IMR-90 (cell line): ENCODE results near the gene CALD1. TPM values are rescaled to one million over a fixed set of nuclear protein-coding genes. Genes with fewer than 3 reads are reported as not detected.

Experiments used
- ATAC-seq: fragments of 200-7000 bp; cut with Tn5 transposase; 2 replicates; pipeline ENCODE4 v1.9.1; 2020; ENCODE audit warnings: low read depth, mild to moderate bottlenecking, moderate library complexity
- BruUV-seq: library from RNA; stranded (reverse); fragments of 400-500 nt; replicated peaks from 2 replicates; lab custom pipeline; 2021; lab: Mats Ljungman, UMichigan
- CTCF ChIA-PET: fragments of 300-600 bp; formaldehyde crosslinking; extraction: SDS; loops from one replicate; lab custom pipeline; 2021; ENCODE audit warnings: antibody characterized with exemption; lab: Yijun Ruan, JAX
- POLR2A ChIA-PET: fragments of 300-600 bp; sonication (Branson Sonifier 250); formaldehyde crosslinking; loops from one replicate; lab custom pipeline; 2022; ENCODE audit warnings: antibody characterized with exemption; ENCODE audit not compliant: unreplicated experiment; lab: Charles Lee
- DNase-seq: peaks from one replicate; pipeline ENCODE4 v3.0.0; 2013
- H2AFZ ChIP-seq: replicated peaks from 2 replicates; pipeline ENCODE3; 2013; ENCODE audit warnings: low read length, mild to moderate bottlenecking; ENCODE audit not compliant: poor library complexity
- H2AK5ac ChIP-seq: 2 replicates; pipeline ENCODE4 v1.6.1; 2013; ENCODE audit warnings: low read depth, low read length, inconsistent platforms
- H2AK9ac ChIP-seq: replicated peaks from 2 replicates; pipeline ENCODE3; 2013; ENCODE audit warnings: mild to moderate bottlenecking, low read depth, low read length, moderate library complexity; ENCODE audit not compliant: poor library complexity
- H2BK120ac ChIP-seq: 2 replicates; pipeline ENCODE4 v1.6.1; 2013; ENCODE audit warnings: low read depth, low read length, inconsistent platforms
- H2BK15ac ChIP-seq: 3 replicates; pipeline ENCODE4 v1.6.1; 2013; ENCODE audit warnings: low read depth, low read length, inconsistent platforms
- H2BK20ac ChIP-seq: 2 replicates; pipeline ENCODE4 v1.6.1; 2013; ENCODE audit warnings: low read depth, mild to moderate bottlenecking, inconsistent platforms, low read length, moderate library complexity
- H2BK5ac ChIP-seq: 2 replicates; pipeline ENCODE4 v1.6.1; 2013; ENCODE audit warnings: mild to moderate bottlenecking, low read depth, low read length, inconsistent platforms; ENCODE audit not compliant: poor library complexity, severe bottlenecking
- H3K14ac ChIP-seq: replicated peaks from 2 replicates; pipeline ENCODE4 v1.6.1; 2013; ENCODE audit warnings: low read depth, low read length, inconsistent platforms
- H3K18ac ChIP-seq: 2 replicates; pipeline ENCODE4 v1.6.1; 2013; ENCODE audit warnings: low read depth, low read length, control low read depth
- H3K23ac ChIP-seq: 2 replicates; pipeline ENCODE4 v1.6.1; 2013; ENCODE audit warnings: low read depth, low read length, inconsistent platforms
- H3K27ac ChIP-seq: 2 replicates; pipeline ENCODE4 v1.5.1; 2013; ENCODE audit warnings: mild to moderate bottlenecking, control low read depth, low read length; ENCODE audit not compliant: insufficient read depth
- H3K27me3 ChIP-seq: 2 replicates; pipeline ENCODE4 v1.6.1; 2013; ENCODE audit warnings: low read length; ENCODE audit not compliant: control insufficient read depth, insufficient read depth
- H3K36me3 ChIP-seq: 2 replicates; pipeline ENCODE4 v1.6.1; 2013; ENCODE audit warnings: low read length, mixed read lengths; ENCODE audit not compliant: control insufficient read depth, insufficient read depth
- H3K4ac ChIP-seq: 2 replicates; pipeline ENCODE4 v1.6.1; 2013; ENCODE audit warnings: low read depth, low read length, inconsistent platforms
- H3K4me1 ChIP-seq: 2 replicates; pipeline ENCODE4 v1.6.1; 2013; ENCODE audit warnings: low read length, mixed read lengths; ENCODE audit not compliant: control insufficient read depth, insufficient read depth
- H3K4me2 ChIP-seq: 2 replicates; pipeline ENCODE4 v1.6.1; 2013; ENCODE audit warnings: low read depth, mild to moderate bottlenecking, control low read depth, low read length, moderate library complexity
- H3K4me3 ChIP-seq: 2 replicates; pipeline ENCODE4 v1.5.1; 2013; ENCODE audit warnings: low read depth, mild to moderate bottlenecking, control low read depth, low read length, moderate library complexity; ENCODE audit not compliant: insufficient read depth
- H3K56ac ChIP-seq: 2 replicates; pipeline ENCODE4 v1.6.1; 2013; ENCODE audit warnings: low read length, inconsistent platforms; ENCODE audit not compliant: insufficient read depth; ENCODE audit errors: extremely low read depth
- H3K79me1 ChIP-seq, 2 experiments: 2 replicates each; pipeline ENCODE4 v1.6.1; 2013; ENCODE audit warnings: low read length in 2 of 2, inconsistent platforms in 1 of 2, low read depth in 1 of 2
- H3K9ac ChIP-seq: 2 replicates; pipeline ENCODE4 v1.6.1; 2013; ENCODE audit warnings: low read depth, low read length, control low read depth
- H3K9me1 ChIP-seq: 2 replicates; pipeline ENCODE4 v1.6.1; 2013; ENCODE audit warnings: low read length, inconsistent platforms; ENCODE audit not compliant: insufficient read depth
- H3K9me3 ChIP-seq: 2 replicates; pipeline ENCODE4 v1.6.1; 2013; ENCODE audit warnings: low read length; ENCODE audit not compliant: control insufficient read depth, insufficient read depth
- H4K20me1 ChIP-seq: 2 replicates; pipeline ENCODE4 v1.6.1; 2013; ENCODE audit warnings: low read length, inconsistent platforms; ENCODE audit not compliant: insufficient read depth
- H4K5ac ChIP-seq: 2 replicates; pipeline ENCODE4 v1.6.1; 2013; ENCODE audit warnings: mild to moderate bottlenecking, low read depth, low read length, control low read depth
- H4K8ac ChIP-seq, 2 experiments: 2 replicates each; pipeline ENCODE4 v1.6.1; 2013; ENCODE audit warnings: low read depth in 2 of 2, low read length in 2 of 2, control low read depth in 1 of 2, inconsistent platforms in 1 of 2
- H4K91ac ChIP-seq: 2 replicates; pipeline ENCODE4 v1.6.1; 2013; ENCODE audit warnings: low read depth, low read length, inconsistent platforms; ENCODE audit not compliant: insufficient read depth
- BHLHE40 ChIP-seq: fragments of 150-350 bp; IDR thresholded peaks from 2 replicates; pipeline ENCODE4 v1.6.1; 2016; ENCODE audit warnings: mild to moderate bottlenecking, low read depth, low read length
- CEBPB ChIP-seq: IDR thresholded peaks from 2 replicates; pipeline ENCODE4 v1.6.1; 2012; ENCODE audit warnings: low read depth, low read length, improper control_type of control experiment
- CHD1 ChIP-seq: IDR thresholded peaks from 2 replicates; pipeline ENCODE4 v1.6.1; 2012; ENCODE audit warnings: low read depth, low read length, improper control_type of control experiment
- CTCF ChIP-seq: conservative IDR thresholded peaks from 2 replicates; pipeline ENCODE4 v1.5.1; 2012; ENCODE audit warnings: mild to moderate bottlenecking, low read depth, low read length, improper control_type of control experiment
- ELK1 ChIP-seq: fragments of 150-350 bp; IDR thresholded peaks from 2 replicates; pipeline ENCODE4 v1.6.1; 2016; ENCODE audit warnings: low read depth, mild to moderate bottlenecking, low read length, moderate library complexity, borderline replicate concordance
- FOS ChIP-seq: fragments of 150-350 bp; IDR thresholded peaks from 2 replicates; pipeline ENCODE4 v1.6.1; 2016; ENCODE audit warnings: low read depth, low read length
- MAFK ChIP-seq: IDR thresholded peaks from 2 replicates; pipeline ENCODE4 v1.6.1; 2012; ENCODE audit warnings: low read depth, low read length, improper control_type of control experiment
- MAZ ChIP-seq: IDR thresholded peaks from 2 replicates; pipeline ENCODE4 v1.6.1; 2012; ENCODE audit warnings: low read depth, mild to moderate bottlenecking, low read length, improper control_type of control experiment, moderate library complexity, borderline replicate concordance
- MXI1 ChIP-seq: IDR thresholded peaks from 2 replicates; pipeline ENCODE4 v1.6.1; 2012; ENCODE audit warnings: low read depth, mild to moderate bottlenecking, low read length, moderate library complexity, borderline replicate concordance
- NFE2L2 ChIP-seq: fragments of 150-350 bp; IDR thresholded peaks from 2 replicates; pipeline ENCODE4 v1.6.1; 2016; ENCODE audit warnings: low read depth, mild to moderate bottlenecking, low read length
- POLR2A ChIP-seq: IDR thresholded peaks from 2 replicates; pipeline ENCODE4 v1.6.1; 2012; ENCODE audit warnings: mild to moderate bottlenecking, low read depth, low read length
- RAD21 ChIP-seq: IDR thresholded peaks from 2 replicates; pipeline ENCODE4 v1.6.1; 2012; ENCODE audit warnings: low read length, improper control_type of control experiment
- RCOR1 ChIP-seq: IDR thresholded peaks from 2 replicates; pipeline ENCODE4 v1.6.1; 2012; ENCODE audit warnings: mild to moderate bottlenecking, low read length, improper control_type of control experiment; ENCODE audit not compliant: insufficient replicate concordance
- RFX5 ChIP-seq: IDR thresholded peaks from 2 replicates; pipeline ENCODE4 v1.8.0; 2012; ENCODE audit warnings: low read depth, mild to moderate bottlenecking, low read length, moderate library complexity
- SMC3 ChIP-seq: fragments of 150-350 bp; IDR thresholded peaks from 2 replicates; pipeline ENCODE4 v1.6.1; 2016; ENCODE audit warnings: low read depth, mild to moderate bottlenecking, antibody characterized with exemption, low read length, moderate library complexity
- USF2 ChIP-seq: fragments of 150-350 bp; IDR thresholded peaks from 2 replicates; pipeline ENCODE4 v1.6.1; 2017; ENCODE audit warnings: mild to moderate bottlenecking, antibody characterized with exemption, low read length, low read depth
- WGBS, 2 experiments: methylation state at CpG; one replicate each; pipeline versions ENCODE4 v1.1.5 to v1.1.7; 2013; ENCODE audit warnings: missing lambda C conversion rate in 2 of 2; ENCODE audit not compliant: insufficient read length in 1 of 2; ENCODE audit errors: extremely low coverage in 2 of 2; 5-methylcytosine and 5-hydroxymethylcytosine counted together
- dilution Hi-C: fragments of 300-500 bp; cut with HindIII; formaldehyde crosslinking; loops from one replicate; pipeline ENCODE4 v1.14.3; 2018; ENCODE audit warnings: low sequenced_read_pairs; ENCODE audit not compliant: unreplicated experiment
- in situ Hi-C: fragments of 300-500 bp; cut with MboI; formaldehyde crosslinking; loops from 3 replicates; pipeline ENCODE4 v1.14.3; 2019; ENCODE audit warnings: low sequenced_read_pairs, inconsistent platforms, mixed read lengths
- intact Hi-C: fragments of 100-400 bp; cut with micrococcal nuclease; formaldehyde crosslinking; loops from 2 replicates; pipeline ENCODE4 v1.10.0; 2022
- polyA plus RNA-seq, 3 experiments: library from polyadenylated mRNA; depleted of rRNA; stranded (reverse); fragments of >200 nt; gene quantifications; 2 replicates each; pipeline ENCODE4 v1.2.3, GENCODE V29; 2012; ENCODE audit warnings: low replicate concordance in 1 of 3
- total RNA-seq: library from RNA; depleted of rRNA; stranded (reverse); fragments of >200 nt; gene quantifications from 2 replicates; pipeline ENCODE4 v1.2.3, GENCODE V29; 2012

CALD1 gene
- total and polyA plus RNA-seq, 2 of the 4 experiments (the other 2 are of a cell fraction): 375 to 487 TPM

- Histone ChIP-seq H3K9me1 (peaks cover 8% of the 10 kb centered on the region), H3K36me3 (peaks cover 16% of the 10 kb centered on the region), H2AK9ac (peak overlapping the region; percentile 74), H3K4me1 (peaks cover 8% of the 10 kb centered on the region), H3K4me3 (no peak overlapping the region), H2AK5ac (peak overlapping the region; percentile 68), H3K9ac (no peak overlapping the region; the same call in 1 of the 2 replicates), H3K9me3 (no peaks in the 10 kb centered on the region), H3K27me3 (no peaks in the 10 kb centered on the region), H3K4me2 (peak overlapping the region; percentile 51; the same call in 1 of the 2 replicates), H4K5ac (peak overlapping the region; percentile 98), H4K20me1 (peaks cover 37% of the 10 kb centered on the region; the same call in 1 of the 2 replicates), H3K27ac (peak overlapping the region; percentile 96), H3K14ac (peak overlapping the region; percentile 92), H2BK120ac (peak overlapping the region; percentile 91), H4K8ac (peak overlapping the region; percentile 59 to 74; a peak in 3 of 4 replicates), H3K18ac (peak overlapping the region; percentile 99), H3K56ac (peak overlapping the region; percentile 73), H2BK20ac (peak overlapping the region; percentile 89), H3K23ac (peak overlapping the region; percentile 75), H4K91ac (peak overlapping the region; percentile 92), H3K79me1 (peaks cover 3 to 38% of the 10 kb centered on the region in 2 experiments; a peak in 2 of 4 replicates), H2BK15ac (peak overlapping the region; percentile 82; the same call in 1 of the 3 replicates), H2AFZ (no peak overlapping the region), H2BK5ac (peak overlapping the region; percentile 94), H3K4ac (peak overlapping the region; percentile 93; the same call in 1 of the 2 replicates)
- intact Hi-C loops: no loop called here
- POLR2A ChIA-PET: no interaction called here
- TF ChIP-seq FOS (no peak), RCOR1 (no peak), MAZ (no peak), MXI1 (no peak), CEBPB (no peak), RFX5 (no peak), MAFK (no peak), CHD1 (no peak), SMC3 (no peak), ELK1 (no peak), NFE2L2 (no peak), USF2 (no peak), CTCF (no peak), RAD21 (no peak), BHLHE40 (no peak), POLR2A (no peak)
- WGBS, 2 experiments: no CpG with 5 or more reads among the region's 3 CpGs
- CTCF ChIA-PET: interaction anchor here (1.0 kb wide), 1 partner anchor 115 kb away, joined by 3 read pairs; no protein-coding TSS in a partner anchor
- DNase-seq (peak; percentile 38), ATAC-seq (peak; percentile 8; the same call in 1 of the 2 replicates)
- in situ Hi-C loops: no loop called here
- BruUV-seq: no TSS peak
- dilution Hi-C loops: no loop called here
Measured at GRCh38 chr7:134804854-134805253, 25.4 kb downstream of the CALD1 start.
